Uterus (tissue), 4 donors: ENCODE measurements around the gene EPC2. TPM values are rescaled to one million over a fixed set of nuclear protein-coding genes. Genes with fewer than 3 reads are reported as not detected.

ENCODE experiments used
- DNase-seq, 2 donors: peaks; one replicate each; pipeline ENCODE4 v3.0.0-alpha.2; 2019 to 2020
- H3K27ac ChIP-seq, 2 donors: fragments of 200-600 bp; sonication (generic); 1 replicate in 1 of 2; 2 replicates in 1 of 2; pipeline ENCODE4 v1.5.1; 2016 to 2018
- H3K27me3 ChIP-seq, 2 donors: fragments of 200-600 bp; sonication (generic); one replicate each; pipeline ENCODE4 v1.5.1; 2018 to 2019; ENCODE audit warnings: control low read depth in 1 of 2
- H3K36me3 ChIP-seq, 2 donors: fragments of 200-600 bp; sonication (generic); one replicate each; pipeline ENCODE4 v1.5.1; 2019; ENCODE audit warnings: control low read depth in 1 of 2
- H3K4me1 ChIP-seq, 2 donors: fragments of 200-600 bp; sonication (generic); one replicate each; pipeline ENCODE4 v1.5.1; 2018 to 2019; ENCODE audit warnings: control low read depth in 1 of 2
- H3K4me3 ChIP-seq, 2 donors: fragments of 200-600 bp; sonication (generic); 1 replicate in 1 of 2; 2 replicates in 1 of 2; pipeline ENCODE4 v1.5.1; 2018 to 2019; ENCODE audit warnings: mild to moderate bottlenecking in 1 of 2
- H3K9me3 ChIP-seq, 2 donors: fragments of 200-600 bp; sonication (generic); one replicate each; pipeline ENCODE4 v1.5.1; 2019; ENCODE audit warnings: control low read depth in 1 of 2
- POLR2A ChIP-seq, 2 donors: fragments of 450-650 bp; IDR thresholded peaks; one replicate each; pipeline ENCODE4 v1.6.1; 2016; ENCODE audit warnings: antibody characterized with exemption in 2 of 2, mild to moderate bottlenecking in 1 of 2, moderate library complexity in 1 of 2
- intact Hi-C: fragments of 100-400 bp; cut with DNase I; formaldehyde crosslinking; loops from one replicate; pipeline ENCODE4 v1.15.1; 2023; ENCODE audit warnings: low total_unique reads
- total RNA-seq, 4 donors: library from RNA; depleted of rRNA in 3 of 4; stranded (reverse); fragments of >200 nt in 3 of 4; gene quantifications; one replicate each; pipeline versions ENCODE4 v1.1.0 to v1.2.4, GENCODE V29; 2014 to 2023
- TF ChIP-seq, protein P1 (sequence below), 4 experiments: fragments of 200-600 bp in 2 of 4; fragments of 450-650 bp in 2 of 4; sonication (generic) in 2 of 4; IDR thresholded peaks; one replicate each; pipeline ENCODE4 v1.5.1; 2016 to 2019; ENCODE audit warnings: antibody characterized with exemption in 4 of 4, mild to moderate bottlenecking in 2 of 4, moderate library complexity in 1 of 4
- donor health status: DM: yes; HTN: yes; CAD: no.

EPC2 gene
- total RNA-seq, 4 donors from 2014 or later, result 14.3 to 71.4 (median 33.8) TPM

DNA sequence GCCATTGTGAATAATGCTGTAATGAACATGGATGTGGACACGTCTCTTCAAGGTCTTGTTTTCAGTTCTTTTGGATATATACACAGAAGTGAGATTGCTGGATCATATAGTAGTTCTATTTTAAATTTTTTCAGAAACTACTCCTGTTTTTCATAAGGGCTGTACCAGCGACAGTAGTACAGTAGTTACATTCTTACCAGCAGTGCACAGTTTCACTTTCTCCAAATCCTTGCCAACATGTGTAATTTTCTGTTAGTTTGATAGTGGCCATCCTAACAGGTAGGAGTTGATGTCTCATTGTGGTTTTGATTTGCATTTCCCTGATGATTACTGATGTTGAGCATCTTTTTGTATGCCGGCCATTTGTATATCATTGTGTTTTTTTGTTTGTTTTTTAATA, 81.7 kb downstream of the EPC2 start:
- Histone ChIP-seq H3K36me3 (no peaks in the 10 kb centered on the region), H3K4me3 (no peak overlapping the region), H3K4me1 (no peaks in the 10 kb centered on the region), H3K9me3 (peaks cover 0 to 5% of the 10 kb centered on the region in 2 donors), H3K27ac (no peak overlapping the region), H3K27me3 (no peaks in the 10 kb centered on the region)
- no peak for TF ChIP-seq POLR2A (IDR thresholded peaks at IDR 0.05)
- TF ChIP-seq, protein P1, sequence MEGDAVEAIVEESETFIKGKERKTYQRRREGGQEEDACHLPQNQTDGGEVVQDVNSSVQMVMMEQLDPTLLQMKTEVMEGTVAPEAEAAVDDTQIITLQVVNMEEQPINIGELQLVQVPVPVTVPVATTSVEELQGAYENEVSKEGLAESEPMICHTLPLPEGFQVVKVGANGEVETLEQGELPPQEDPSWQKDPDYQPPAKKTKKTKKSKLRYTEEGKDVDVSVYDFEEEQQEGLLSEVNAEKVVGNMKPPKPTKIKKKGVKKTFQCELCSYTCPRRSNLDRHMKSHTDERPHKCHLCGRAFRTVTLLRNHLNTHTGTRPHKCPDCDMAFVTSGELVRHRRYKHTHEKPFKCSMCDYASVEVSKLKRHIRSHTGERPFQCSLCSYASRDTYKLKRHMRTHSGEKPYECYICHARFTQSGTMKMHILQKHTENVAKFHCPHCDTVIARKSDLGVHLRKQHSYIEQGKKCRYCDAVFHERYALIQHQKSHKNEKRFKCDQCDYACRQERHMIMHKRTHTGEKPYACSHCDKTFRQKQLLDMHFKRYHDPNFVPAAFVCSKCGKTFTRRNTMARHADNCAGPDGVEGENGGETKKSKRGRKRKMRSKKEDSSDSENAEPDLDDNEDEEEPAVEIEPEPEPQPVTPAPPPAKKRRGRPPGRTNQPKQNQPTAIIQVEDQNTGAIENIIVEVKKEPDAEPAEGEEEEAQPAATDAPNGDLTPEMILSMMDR (IDR thresholded peaks at IDR 0.05), result no peak
- DNase-seq, result no peak
- intact Hi-C loops, result no loop called here

DNA sequence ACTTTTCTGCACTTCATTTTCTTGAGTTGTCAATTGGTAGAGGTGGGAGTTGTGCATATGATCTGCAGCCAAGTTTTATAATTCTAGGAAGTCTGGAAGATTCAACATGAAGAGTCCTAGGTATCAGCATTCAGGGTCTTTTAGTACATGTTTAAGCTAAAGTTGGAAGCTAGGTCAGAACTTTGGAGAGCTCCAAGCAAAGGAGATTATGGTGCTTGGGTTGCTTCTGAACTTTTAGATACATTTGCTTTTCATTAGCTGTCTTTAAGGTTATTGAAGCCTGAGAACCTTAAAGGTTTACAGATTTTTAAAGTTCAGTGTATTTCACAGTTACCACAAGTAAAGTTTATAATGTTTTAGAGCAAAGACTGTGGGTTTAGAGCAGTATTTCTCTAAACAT, 85.5 kb downstream of the EPC2 start:
- TF ChIP-seq, protein P1 (IDR thresholded peaks at IDR 0.05), result no peak
- TF ChIP-seq POLR2A (IDR thresholded peaks at IDR 0.05), result no peak
- Histone ChIP-seq H3K36me3 (no peaks in the 10 kb centered on the region), H3K27me3 (no peaks in the 10 kb centered on the region), H3K27ac (no peak overlapping the region), H3K9me3 (peaks cover 0 to 5% of the 10 kb centered on the region in 2 donors), H3K4me3 (no peak overlapping the region), H3K4me1 (no peaks in the 10 kb centered on the region)
- DNase-seq, result no peak
- intact Hi-C loops, result no loop called here

DNA sequence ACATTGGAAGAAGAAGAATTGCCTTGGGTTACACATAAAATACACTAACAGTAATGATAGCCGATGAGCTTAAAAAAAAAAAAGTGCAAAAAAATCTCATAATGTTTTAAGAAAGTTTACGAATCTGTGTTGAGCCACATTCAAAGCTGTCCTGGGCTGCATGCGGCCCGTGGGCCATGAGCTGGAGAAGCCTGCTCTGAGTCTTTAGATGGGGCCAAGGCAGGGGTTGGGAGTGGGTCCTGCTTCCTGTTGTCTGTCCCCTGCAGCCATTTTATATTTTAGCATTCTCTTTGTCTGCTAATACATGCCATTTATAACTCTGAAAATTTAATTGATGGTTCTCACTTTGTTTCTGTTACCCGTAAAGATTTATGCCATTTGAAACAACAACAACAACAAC, 93.2 kb downstream of the EPC2 start:
- Histone ChIP-seq H3K4me1 (no peaks in the 10 kb centered on the region), H3K36me3 (no peaks in the 10 kb centered on the region), H3K27ac (no peak overlapping the region), H3K4me3 (no peak overlapping the region), H3K9me3 (no peaks in the 10 kb centered on the region), H3K27me3 (no peaks in the 10 kb centered on the region)
- intact Hi-C loops, result no loop called here
- DNase-seq, result no peak
- TF ChIP-seq, protein P1 (IDR thresholded peaks at IDR 0.05), result no peak
- no peak for TF ChIP-seq POLR2A (IDR thresholded peaks at IDR 0.05)

DNA sequence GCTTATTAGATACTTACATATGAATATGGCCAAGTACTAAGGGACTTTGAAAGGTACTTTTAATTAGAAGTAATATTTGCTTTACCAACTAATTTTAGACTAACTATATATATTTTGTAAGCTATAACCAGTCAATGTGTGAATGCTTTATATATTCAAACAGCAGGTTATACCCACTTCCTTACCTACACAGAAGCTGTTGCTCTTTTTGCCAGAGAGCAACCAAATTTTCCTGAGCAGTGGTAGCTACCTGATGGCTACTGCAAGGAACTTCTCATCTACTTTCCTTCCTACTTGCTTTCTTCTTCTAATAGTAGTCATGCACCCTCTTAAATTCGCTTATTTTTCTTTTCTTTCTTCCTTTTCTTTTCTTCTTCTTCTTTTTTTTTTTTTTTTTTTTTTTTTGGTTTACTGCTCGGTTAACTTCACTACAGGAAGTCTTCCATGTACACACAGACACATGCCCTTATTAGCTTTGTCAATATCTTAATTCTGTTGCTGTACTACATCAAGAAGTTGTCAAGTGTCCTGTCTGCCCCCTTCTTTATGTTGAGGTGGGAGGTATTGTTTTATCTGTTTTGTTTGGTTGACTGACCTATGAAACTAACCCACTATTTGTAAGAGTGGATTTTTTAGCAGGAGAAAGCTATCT, 95.0 kb downstream of the EPC2 start:
- Histone ChIP-seq H3K27me3 (no peaks in the 10 kb centered on the region), H3K4me1 (no peaks in the 10 kb centered on the region), H3K36me3 (no peaks in the 10 kb centered on the region), H3K4me3 (no peak overlapping the region), H3K27ac (no peak overlapping the region), H3K9me3 (no peaks in the 10 kb centered on the region)
- TF ChIP-seq POLR2A (IDR thresholded peaks at IDR 0.05), result no peak
- TF ChIP-seq, protein P1 (IDR thresholded peaks at IDR 0.05), result no peak
- no peak for DNase-seq
- intact Hi-C loops, result no loop called here

DNA sequence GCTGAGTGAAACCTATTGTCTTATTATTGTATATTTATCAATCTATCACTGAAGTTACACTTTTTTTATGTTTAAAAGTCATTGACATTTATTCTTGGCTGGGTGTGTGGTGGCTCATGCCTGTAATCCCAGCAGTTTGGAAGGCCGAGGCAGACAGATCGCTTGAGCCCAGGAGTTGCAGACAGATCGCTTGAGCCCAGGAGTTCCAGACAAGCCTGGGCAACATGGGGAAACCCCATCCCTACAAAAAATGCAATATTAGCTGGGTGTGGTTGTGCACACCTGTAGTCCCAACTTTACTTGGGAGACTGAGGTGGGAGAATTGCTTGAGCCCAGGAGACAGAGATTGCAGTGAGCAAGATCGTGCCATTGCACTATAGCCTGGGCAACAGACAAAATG, 97.8 kb downstream of the EPC2 start:
- no peaks in the 10 kb centered on the region for H3K27me3 ChIP-seq
- H3K9me3 ChIP-seq, result no peaks in the 10 kb centered on the region
- H3K36me3 ChIP-seq, result no peaks in the 10 kb centered on the region
- H3K4me1 ChIP-seq, result no peaks in the 10 kb centered on the region
- no peak for DNase-seq
- TF ChIP-seq, protein P1 (IDR thresholded peaks at IDR 0.05), result no peak
- no peak for TF ChIP-seq POLR2A (IDR thresholded peaks at IDR 0.05)
- intact Hi-C loops, result no loop called here
- no peak overlapping the region for H3K4me3 ChIP-seq
- H3K27ac ChIP-seq, result no peak overlapping the region
